DND-41 (cell line): Measurements from ENCODE around the gene TRIM44.

Source experiments
- ATAC-seq: fragments of 200-7000 bp; cut with Tn5 transposase; 3 replicates; pipeline ENCODE4 v1.9.1; 2021; ENCODE audit warnings: low read depth; ENCODE audit not compliant: insufficient read depth
- DNase-seq: peaks from one replicate; pipeline ENCODE4 v3.0.0-alpha.2; 2020
- H2AFZ ChIP-seq: 2 replicates; pipeline ENCODE4 v1.6.0; 2012; ENCODE audit warnings: low read depth, low read length
- H3K27ac ChIP-seq: 2 replicates; pipeline ENCODE4 v1.5.1; 2012; ENCODE audit warnings: low read length, inconsistent platforms
- H3K27me3 ChIP-seq: fragments of 200-600 bp; sonication (generic); 2 replicates; pipeline ENCODE4 v1.6.0; 2012; ENCODE audit warnings: low read length, mild to moderate bottlenecking, inconsistent platforms; ENCODE audit not compliant: insufficient read depth, poor library complexity
- H3K36me3 ChIP-seq: 2 replicates; pipeline ENCODE4 v1.5.1; 2012; ENCODE audit warnings: low read length, inconsistent platforms; ENCODE audit not compliant: insufficient read depth
- H3K4me1 ChIP-seq: 2 replicates; pipeline ENCODE4 v1.5.1; 2012; ENCODE audit warnings: mild to moderate bottlenecking, low read length; ENCODE audit not compliant: insufficient read depth
- H3K4me2 ChIP-seq: 2 replicates; pipeline ENCODE4 v1.6.0; 2012; ENCODE audit warnings: mild to moderate bottlenecking, moderate library complexity, low read length, inconsistent platforms; ENCODE audit not compliant: insufficient read depth
- H3K4me3 ChIP-seq, 2 experiments: fragments of 200-600 bp in 1 of 2; shearing (Covaris generic) in 1 of 2; 2 replicates each; pipeline ENCODE4 v1.5.1; 2012 to 2016; ENCODE audit warnings: inconsistent platforms in 2 of 2, low read length in 2 of 2, mild to moderate bottlenecking in 2 of 2, low read depth in 1 of 2, moderate library complexity in 1 of 2
- H3K79me2 ChIP-seq: 2 replicates; pipeline ENCODE4 v1.6.0; 2012; ENCODE audit warnings: low read length, inconsistent platforms; ENCODE audit not compliant: insufficient read depth
- H3K9ac ChIP-seq: 2 replicates; pipeline ENCODE4 v1.6.0; 2012; ENCODE audit warnings: low read depth, mild to moderate bottlenecking, inconsistent platforms, low read length, moderate library complexity
- H3K9me3 ChIP-seq: 2 replicates; pipeline ENCODE4 v1.5.1; 2012; ENCODE audit warnings: low read length, moderate library complexity, mild to moderate bottlenecking, inconsistent platforms; ENCODE audit not compliant: insufficient read depth, severe bottlenecking
- H4K20me1 ChIP-seq: 2 replicates; pipeline ENCODE4 v1.6.0; 2012; ENCODE audit warnings: low read length; ENCODE audit not compliant: insufficient read depth
- EZH2 ChIP-seq: IDR thresholded peaks from 3 replicates; pipeline ENCODE4 v1.6.1; 2012; ENCODE audit warnings: borderline replicate concordance, low read depth, mild to moderate bottlenecking, moderate library complexity, low read length, inconsistent platforms; ENCODE audit not compliant: severe bottlenecking
- TF ChIP-seq, protein P1 (sequence below): IDR thresholded peaks from 2 replicates; pipeline ENCODE4 v1.5.1; 2012; ENCODE audit warnings: borderline replicate concordance, low read length, moderate library complexity, mild to moderate bottlenecking; ENCODE audit not compliant: poor library complexity, severe bottlenecking; ENCODE audit errors: extremely low read depth

Gene TRIM44

DNA sequence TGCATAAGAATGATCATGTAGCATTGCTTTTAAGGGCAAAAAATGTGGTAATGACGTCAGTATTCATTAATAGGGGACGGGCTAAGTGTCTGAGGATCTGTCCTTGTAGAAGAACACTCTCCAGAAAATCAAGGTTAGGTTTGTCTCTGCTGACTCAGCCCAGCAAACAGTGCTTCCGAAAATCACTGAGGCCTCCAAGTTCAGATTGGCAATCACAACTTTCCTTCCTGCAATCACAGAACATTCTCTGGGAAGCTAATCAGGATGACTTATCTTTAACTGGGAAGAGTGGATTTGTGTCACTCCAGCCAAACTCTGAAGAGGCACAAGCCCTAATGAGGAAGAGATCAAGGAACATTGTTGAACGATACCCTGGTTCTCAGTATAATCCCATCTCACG is 158.0 kb downstream of the TRIM44 start:
- Histone ChIP-seq H3K4me3 (no peak overlapping the region), H3K4me1 (no peaks in the 10 kb centered on the region), H3K79me2 (no peaks in the 10 kb centered on the region), H3K27ac (no peak overlapping the region), H3K9ac (no peak overlapping the region), H3K27me3 (no peaks in the 10 kb centered on the region), H3K9me3 (no peaks in the 10 kb centered on the region), H2AFZ (no peak overlapping the region), H3K36me3 (no peaks in the 10 kb centered on the region), H4K20me1 (no peaks in the 10 kb centered on the region), H3K4me2 (no peak overlapping the region)
- DNase-seq (no peak), ATAC-seq (no peak)
- TF ChIP-seq, protein P1, sequence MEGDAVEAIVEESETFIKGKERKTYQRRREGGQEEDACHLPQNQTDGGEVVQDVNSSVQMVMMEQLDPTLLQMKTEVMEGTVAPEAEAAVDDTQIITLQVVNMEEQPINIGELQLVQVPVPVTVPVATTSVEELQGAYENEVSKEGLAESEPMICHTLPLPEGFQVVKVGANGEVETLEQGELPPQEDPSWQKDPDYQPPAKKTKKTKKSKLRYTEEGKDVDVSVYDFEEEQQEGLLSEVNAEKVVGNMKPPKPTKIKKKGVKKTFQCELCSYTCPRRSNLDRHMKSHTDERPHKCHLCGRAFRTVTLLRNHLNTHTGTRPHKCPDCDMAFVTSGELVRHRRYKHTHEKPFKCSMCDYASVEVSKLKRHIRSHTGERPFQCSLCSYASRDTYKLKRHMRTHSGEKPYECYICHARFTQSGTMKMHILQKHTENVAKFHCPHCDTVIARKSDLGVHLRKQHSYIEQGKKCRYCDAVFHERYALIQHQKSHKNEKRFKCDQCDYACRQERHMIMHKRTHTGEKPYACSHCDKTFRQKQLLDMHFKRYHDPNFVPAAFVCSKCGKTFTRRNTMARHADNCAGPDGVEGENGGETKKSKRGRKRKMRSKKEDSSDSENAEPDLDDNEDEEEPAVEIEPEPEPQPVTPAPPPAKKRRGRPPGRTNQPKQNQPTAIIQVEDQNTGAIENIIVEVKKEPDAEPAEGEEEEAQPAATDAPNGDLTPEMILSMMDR, result no peak
- no peak for TF ChIP-seq EZH2

DNA sequence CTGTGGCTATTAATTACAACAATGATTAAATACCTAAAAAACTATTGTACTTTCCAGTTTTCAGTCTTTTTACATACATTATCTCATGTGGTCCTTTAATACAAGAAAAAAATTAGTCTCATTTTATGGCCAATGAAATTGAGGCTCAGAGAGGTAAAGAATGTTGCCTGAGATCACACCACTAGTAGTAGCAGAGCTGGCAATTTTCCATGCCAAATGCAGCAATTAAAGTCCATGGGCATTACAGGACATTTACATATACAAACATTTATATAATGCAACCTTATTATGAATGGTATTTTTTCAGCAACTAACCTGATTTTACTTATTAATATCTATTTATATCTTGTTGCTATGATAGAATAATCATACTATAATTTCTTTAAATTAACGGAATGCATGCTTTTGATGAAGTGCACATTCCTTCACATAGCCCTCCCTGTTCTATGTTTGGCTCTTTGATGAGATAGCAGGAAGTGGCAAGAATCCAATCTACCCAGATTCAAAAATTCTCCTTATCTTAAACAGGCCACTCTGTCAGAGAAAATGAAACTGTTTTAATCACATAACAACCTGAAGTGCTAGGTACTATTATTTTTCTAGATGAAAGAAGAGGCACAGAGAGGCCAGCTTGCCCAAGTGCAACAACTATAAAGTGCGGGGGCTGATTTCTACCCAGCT is 160.4 kb downstream of the TRIM44 start:
- no peak overlapping the region for H3K4me3 ChIP-seq
- no peaks in the 10 kb centered on the region for H4K20me1 ChIP-seq
- H3K36me3 ChIP-seq, result no peaks in the 10 kb centered on the region
- H2AFZ ChIP-seq, result no peak overlapping the region
- no peaks in the 10 kb centered on the region for H3K4me1 ChIP-seq
- no peak overlapping the region for H3K4me2 ChIP-seq
- no peak for ATAC-seq
- no peak for DNase-seq
- H3K79me2 ChIP-seq, result no peaks in the 10 kb centered on the region
- H3K9ac ChIP-seq, result no peak overlapping the region
- no peaks in the 10 kb centered on the region for H3K9me3 ChIP-seq
- no peak for TF ChIP-seq EZH2
- TF ChIP-seq, protein P1, result no peak
- no peaks in the 10 kb centered on the region for H3K27me3 ChIP-seq
- H3K27ac ChIP-seq, result no peak overlapping the region

GRCh38 chr11:35823742-35824298 is 161.2 kb downstream of the TRIM44 start:
- Histone ChIP-seq H3K27me3 (no peaks in the 10 kb centered on the region), H3K9me3 (no peaks in the 10 kb centered on the region), H3K4me3 (no peak overlapping the region), H4K20me1 (no peaks in the 10 kb centered on the region), H3K4me2 (no peak overlapping the region), H3K9ac (no peak overlapping the region), H3K36me3 (no peaks in the 10 kb centered on the region), H3K27ac (no peak overlapping the region), H3K4me1 (no peaks in the 10 kb centered on the region), H3K79me2 (no peaks in the 10 kb centered on the region), H2AFZ (no peak overlapping the region)
- TF ChIP-seq, protein P1, result no peak
- TF ChIP-seq EZH2, result no peak
- ATAC-seq (no peak), DNase-seq (no peak)
